HepG2 (cell line): ENCODE data around the gene PDK2. TPM values are rescaled to one million over a fixed set of nuclear protein-coding genes. Genes with fewer than 3 reads are reported as not detected.

Experiments used
- ARID3A ChIP-seq: IDR thresholded peaks from 2 replicates; pipeline ENCODE4 v1.6.1; 2012; ENCODE audit warnings: low read depth, low read length, improper control_type of control experiment
- GZF1 ChIP-seq: sonication (generic); formaldehyde crosslinking; IDR thresholded peaks from 2 replicates; pipeline ENCODE4 v1.5.1; 2020; ENCODE audit warnings: mild to moderate bottlenecking, missing genetic modification reagents
- HNRNPL ChIP-seq: fragments of 200-400 bp; formaldehyde crosslinking; IDR thresholded peaks from 2 replicates; pipeline ENCODE4 v1.6.1; 2017; ENCODE audit warnings: mild to moderate bottlenecking, low read depth, low read length
- HOXA9 ChIP-seq: sonication (generic); formaldehyde crosslinking; IDR thresholded peaks from 2 replicates; pipeline ENCODE4 v1.8.1; 2022; ENCODE audit warnings: missing genetic modification reagents, mild to moderate bottlenecking, moderate library complexity, borderline replicate concordance
- KDM5B ChIP-seq: sonication (generic); formaldehyde crosslinking; IDR thresholded peaks from 2 replicates; pipeline ENCODE4 v1.4.0; 2020; ENCODE audit warnings: missing genetic modification reagents, mild to moderate bottlenecking, borderline replicate concordance
- MEIS2 ChIP-seq: sonication (generic); formaldehyde crosslinking; IDR thresholded peaks from 2 replicates; pipeline ENCODE4 v1.9.0; 2021; ENCODE audit warnings: mild to moderate bottlenecking, missing genetic modification reagents
- MIXL1 ChIP-seq: IDR thresholded peaks from 2 replicates; pipeline ENCODE4 v1.6.1; 2016
- MTA3 ChIP-seq: sonication (generic); formaldehyde crosslinking; IDR thresholded peaks from 2 replicates; pipeline ENCODE4 v1.4.0; 2020; ENCODE audit warnings: missing genetic modification reagents
- POGZ ChIP-seq: sonication (generic); formaldehyde crosslinking; IDR thresholded peaks from 2 replicates; pipeline ENCODE4 v1.4.0; 2020; ENCODE audit warnings: mild to moderate bottlenecking, missing genetic modification reagents
- SAP130 ChIP-seq: IDR thresholded peaks from 2 replicates; pipeline ENCODE4 v1.6.1; 2016; ENCODE audit warnings: low read depth
- SETDB1 ChIP-seq: sonication (generic); formaldehyde crosslinking; IDR thresholded peaks from 2 replicates; pipeline ENCODE4 v1.5.1; 2020; ENCODE audit warnings: missing genetic modification reagents, mild to moderate bottlenecking, borderline replicate concordance
- ZNF142 ChIP-seq: sonication (generic); formaldehyde crosslinking; IDR thresholded peaks from 2 replicates; pipeline ENCODE4 v1.4.0; 2020; ENCODE audit warnings: missing genetic modification reagents
- ZNF572 ChIP-seq: sonication (generic); formaldehyde crosslinking; IDR thresholded peaks from 2 replicates; pipeline ENCODE4 v1.5.1; 2020; ENCODE audit warnings: mild to moderate bottlenecking, missing genetic modification reagents
- ZNF737 ChIP-seq: sonication (generic); formaldehyde crosslinking; IDR thresholded peaks from 2 replicates; pipeline ENCODE4 v1.5.0; 2020; ENCODE audit warnings: missing genetic modification reagents, mild to moderate bottlenecking, borderline replicate concordance
- polyA plus RNA-seq, 8 experiments: library from polyadenylated mRNA; depleted of rRNA in 3 of 8; stranded (reverse) in 7 of 8; unstranded in 1 of 8; fragments of >200 nt; fragmentation: Illumina TruSeq in 4 of 8; extraction: Trizol in 4 of 8; gene quantifications; 2 replicates each; pipeline versions ENCODE4 v1.2.1 to v1.2.3, GENCODE V29; 2011 to 2016; ENCODE audit warnings: low read depth in 4 of 8, missing spikeins in 1 of 8, mixed read lengths in 1 of 8; ENCODE audit not compliant: insufficient read depth in 1 of 8
- total RNA-seq, 5 experiments: library from RNA; depleted of rRNA; stranded (reverse); fragments of >200 nt; fragmentation: Illumina TruSeq; extraction: Trizol; gene quantifications; 2 replicates each; pipeline ENCODE4 v1.2.3, GENCODE V29; 2016; ENCODE audit warnings: low read depth in 1 of 5
- TF ChIP-seq, protein P1 (sequence below): sonication (generic); formaldehyde crosslinking; IDR thresholded peaks from 2 replicates; pipeline ENCODE4 v1.4.0; 2020; ENCODE audit warnings: missing genetic modification reagents

Gene PDK2
- total and polyA plus RNA-seq, 2 of the 13 experiments (the other 11 are each of a cell fraction or from before 2014, with no cell fraction given): 18.5 to 59.7 TPM

GRCh38 chr17:50094753-50095619, at the start of gene PDK2 (continued):
- TF ChIP-seq MTA3 (CRISPR knock-in tag): no peak
- TF ChIP-seq, protein P1, sequence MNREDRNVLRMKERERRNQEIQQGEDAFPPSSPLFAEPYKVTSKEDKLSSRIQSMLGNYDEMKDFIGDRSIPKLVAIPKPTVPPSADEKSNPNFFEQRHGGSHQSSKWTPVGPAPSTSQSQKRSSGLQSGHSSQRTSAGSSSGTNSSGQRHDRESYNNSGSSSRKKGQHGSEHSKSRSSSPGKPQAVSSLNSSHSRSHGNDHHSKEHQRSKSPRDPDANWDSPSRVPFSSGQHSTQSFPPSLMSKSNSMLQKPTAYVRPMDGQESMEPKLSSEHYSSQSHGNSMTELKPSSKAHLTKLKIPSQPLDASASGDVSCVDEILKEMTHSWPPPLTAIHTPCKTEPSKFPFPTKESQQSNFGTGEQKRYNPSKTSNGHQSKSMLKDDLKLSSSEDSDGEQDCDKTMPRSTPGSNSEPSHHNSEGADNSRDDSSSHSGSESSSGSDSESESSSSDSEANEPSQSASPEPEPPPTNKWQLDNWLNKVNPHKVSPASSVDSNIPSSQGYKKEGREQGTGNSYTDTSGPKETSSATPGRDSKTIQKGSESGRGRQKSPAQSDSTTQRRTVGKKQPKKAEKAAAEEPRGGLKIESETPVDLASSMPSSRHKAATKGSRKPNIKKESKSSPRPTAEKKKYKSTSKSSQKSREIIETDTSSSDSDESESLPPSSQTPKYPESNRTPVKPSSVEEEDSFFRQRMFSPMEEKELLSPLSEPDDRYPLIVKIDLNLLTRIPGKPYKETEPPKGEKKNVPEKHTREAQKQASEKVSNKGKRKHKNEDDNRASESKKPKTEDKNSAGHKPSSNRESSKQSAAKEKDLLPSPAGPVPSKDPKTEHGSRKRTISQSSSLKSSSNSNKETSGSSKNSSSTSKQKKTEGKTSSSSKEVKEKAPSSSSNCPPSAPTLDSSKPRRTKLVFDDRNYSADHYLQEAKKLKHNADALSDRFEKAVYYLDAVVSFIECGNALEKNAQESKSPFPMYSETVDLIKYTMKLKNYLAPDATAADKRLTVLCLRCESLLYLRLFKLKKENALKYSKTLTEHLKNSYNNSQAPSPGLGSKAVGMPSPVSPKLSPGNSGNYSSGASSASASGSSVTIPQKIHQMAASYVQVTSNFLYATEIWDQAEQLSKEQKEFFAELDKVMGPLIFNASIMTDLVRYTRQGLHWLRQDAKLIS (CRISPR knock-in tag): peak; percentile 31; the same call in 1 of the 2 replicates
- peak; percentile 56; the same call in 1 of the 2 replicates for TF ChIP-seq MEIS2 (CRISPR knock-in tag)
- peak; percentile 79 for TF ChIP-seq POGZ (CRISPR knock-in tag)
- peak; percentile 87 for TF ChIP-seq SAP130 (CRISPR knock-in tag)
- TF ChIP-seq MIXL1: peak; percentile 66; the same call in 1 of the 2 replicates
- no peak; the same call in 1 of the 2 replicates for TF ChIP-seq SETDB1 (CRISPR knock-in tag)
- TF ChIP-seq ZNF737 (CRISPR knock-in tag): 0 out of 2 replicates have a peak, but pooled peaks have one; percentile 70
- TF ChIP-seq KDM5B (CRISPR knock-in tag): peak; percentile 59; the same call in 1 of the 2 replicates
- TF ChIP-seq ZNF142 (CRISPR knock-in tag): peak; percentile 84; the same call in 1 of the 2 replicates
- TF ChIP-seq HNRNPL: 0 out of 2 replicates have a peak, but pooled peaks have one; percentile 45
- TF ChIP-seq GZF1 (CRISPR knock-in tag): peak; percentile 25; the same call in 1 of the 2 replicates
- peak; percentile 64; the same call in 1 of the 2 replicates for TF ChIP-seq HOXA9 (CRISPR knock-in tag)
- 0 out of 2 replicates have a peak, but pooled peaks have one; percentile 30 for TF ChIP-seq ZNF572
- no peak for TF ChIP-seq ARID3A
